ENCODE results near the gene LRFN2. TPM values are rescaled to one million over a fixed set of nuclear protein-coding genes. Genes with fewer than 3 reads are reported as not detected.

The LRFN2 gene
- total RNA-seq, 1 donor from 2014 or later: not detected

- Histone ChIP-seq H3K27ac (no peak overlapping the region), H3K4me1 (no peaks in the 10 kb centered on the region), H3K27me3 (no peaks in the 10 kb centered on the region), H3K9me3 (no peaks in the 10 kb centered on the region), H3K36me3 (no peaks in the 10 kb centered on the region), H3K4me3 (no peak overlapping the region)
- intact Hi-C loops (cut with DNase I): no loop called here
- no peak for TF ChIP-seq POLR2A (IDR thresholded peaks at IDR 0.05)
- no peak for TF ChIP-seq POLR2AphosphoS5 (IDR thresholded peaks at IDR 0.05; ENCODE audit: insufficient read depth in 1 of 2, low read depth in 1 of 2)
- no peak for TF ChIP-seq CTCF (IDR thresholded peaks at IDR 0.05)
- DNase-seq (ENCODE audit: extremely low spot score in 2 of 2): no peak
These were observed 207.4 kb downstream of the LRFN2 start for GRCh38 chr6:40379811-40380210.

GRCh38 chr6:40378725-40379074 lies 208.5 kb downstream of the LRFN2 start:
- Histone ChIP-seq H3K4me3 (no peak overlapping the region), H3K27me3 (no peaks in the 10 kb centered on the region), H3K27ac (no peak overlapping the region), H3K36me3 (no peaks in the 10 kb centered on the region), H3K9me3 (no peaks in the 10 kb centered on the region), H3K4me1 (no peaks in the 10 kb centered on the region)
- intact Hi-C loops (cut with DNase I): no loop called here
- no peak for TF ChIP-seq CTCF (IDR thresholded peaks at IDR 0.05)
- no peak for TF ChIP-seq POLR2A (IDR thresholded peaks at IDR 0.05)
- no peak for TF ChIP-seq POLR2AphosphoS5 (IDR thresholded peaks at IDR 0.05; ENCODE audit: insufficient read depth in 1 of 2, low read depth in 1 of 2)
- no peak for DNase-seq (ENCODE audit: extremely low spot score in 2 of 2)

GRCh38 chr6:40378071-40378724 lies 209.0 kb downstream of the LRFN2 start:
- no peak for DNase-seq (ENCODE audit: extremely low spot score in 2 of 2)
- TF ChIP-seq POLR2A (IDR thresholded peaks at IDR 0.05): no peak
- no peak for TF ChIP-seq POLR2AphosphoS5 (IDR thresholded peaks at IDR 0.05; ENCODE audit: insufficient read depth in 1 of 2, low read depth in 1 of 2)
- TF ChIP-seq CTCF (IDR thresholded peaks at IDR 0.05): no peak
- Histone ChIP-seq H3K27me3 (no peaks in the 10 kb centered on the region), H3K9me3 (no peaks in the 10 kb centered on the region), H3K36me3 (no peaks in the 10 kb centered on the region), H3K27ac (no peak overlapping the region), H3K4me3 (no peak overlapping the region), H3K4me1 (no peaks in the 10 kb centered on the region)
- intact Hi-C loops (cut with DNase I): no loop called here

GRCh38 chr6:40377173-40377806 lies 209.9 kb downstream of the LRFN2 start:
- Histone ChIP-seq H3K4me1 (no peaks in the 10 kb centered on the region), H3K27me3 (no peaks in the 10 kb centered on the region), H3K36me3 (no peaks in the 10 kb centered on the region), H3K27ac (no peak overlapping the region), H3K4me3 (no peak overlapping the region), H3K9me3 (no peaks in the 10 kb centered on the region)
- intact Hi-C loops (cut with DNase I): no loop called here
- DNase-seq (ENCODE audit: extremely low spot score in 2 of 2): no peak
- TF ChIP-seq POLR2AphosphoS5 (IDR thresholded peaks at IDR 0.05; ENCODE audit: insufficient read depth in 1 of 2, low read depth in 1 of 2) (no peak), CTCF (IDR thresholded peaks at IDR 0.05) (no peak), POLR2A (IDR thresholded peaks at IDR 0.05) (no peak)

GRCh38 chr6:40376113-40376650 lies 211.0 kb downstream of the LRFN2 start:
- intact Hi-C loops (cut with DNase I): no loop called here
- TF ChIP-seq POLR2A (IDR thresholded peaks at IDR 0.05): no peak
- no peak for TF ChIP-seq CTCF (IDR thresholded peaks at IDR 0.05)
- no peak for TF ChIP-seq POLR2AphosphoS5 (IDR thresholded peaks at IDR 0.05; ENCODE audit: insufficient read depth in 1 of 2, low read depth in 1 of 2)
- no peak overlapping the region for H3K27ac ChIP-seq

More at GRCh38 chr6:40376113-40376650, 211.0 kb downstream of the LRFN2 start:
- no peaks in the 10 kb centered on the region for H3K9me3 ChIP-seq
- no peaks in the 10 kb centered on the region for H3K4me1 ChIP-seq
- H3K36me3 ChIP-seq: no peaks in the 10 kb centered on the region
- DNase-seq (ENCODE audit: extremely low spot score in 2 of 2): no peak
- H3K4me3 ChIP-seq: no peak overlapping the region
- no peaks in the 10 kb centered on the region for H3K27me3 ChIP-seq
